SK-N-DZ (cell line): ENCODE measurements around the gene RAB5B.
"Not testable (repeated sequence)": the region's sequence is repeated elsewhere in the genome, so short reads cannot be mapped to it uniquely, and the experiment has no call there.

Experiments
- DNase-seq: peaks from one replicate; pipeline ENCODE4 v3.0.0-alpha.2; 2015; ENCODE audit warnings: low spot score

The RAB5B gene

GRCh38 chr12:55940065-55940732 lies 33.7 kb upstream of the RAB5B start:
- DNase-seq: peak; percentile 87

GRCh38 chr12:55942055-55942454 lies 31.8 kb upstream of the RAB5B start:
- DNase-seq: no peak

- DNase-seq: no peak
Observed at GRCh38 chr12:55942577-55943136, 31.2 kb upstream of the RAB5B start.

GRCh38 chr12:55946553-55946952 lies 27.3 kb upstream of the RAB5B start:
- DNase-seq: no peak

GRCh38 chr12:55955344-55955743 lies 18.5 kb upstream of the RAB5B start:
- no peak for DNase-seq

GRCh38 chr12:55955800-55956508 lies 17.9 kb upstream of the RAB5B start:
- DNase-seq: no peak

- DNase-seq: no peak
Observed at GRCh38 chr12:55957106-55957859, 16.6 kb upstream of the RAB5B start.

- no peak for DNase-seq
Observed at GRCh38 chr12:55963760-55964159, 10.1 kb upstream of the RAB5B start.

GRCh38 chr12:55965240-55965639 lies 8.6 kb upstream of the RAB5B start:
- peak; percentile 31 for DNase-seq

GRCh38 chr12:55965941-55966407 lies 7.9 kb upstream of the RAB5B start, which contains the start of gene PMEL:
Gene PMEL (minus strand): TSS chr12:55966042. CDS start chr12:55966011, 31 bp downstream.
- peak; percentile 59 for DNase-seq

- peak; percentile 84 for DNase-seq
Observed at GRCh38 chr12:55966408-55967281, 7.2 kb upstream of the RAB5B start, which contains the start of gene CDK2. Gene CDK2 (plus strand): TSS chr12:55966830. CDS start chr12:55967009, 179 bp downstream.

GRCh38 chr12:55969356-55969755 lies 4.5 kb upstream of the RAB5B start:
- no peak for DNase-seq

GRCh38 chr12:55970775-55971174 lies 3.1 kb upstream of the RAB5B start:
- DNase-seq: no peak

- no peak for DNase-seq
Observed at GRCh38 chr12:55972042-55972441, 1.8 kb upstream of the RAB5B start.

- no peak for DNase-seq
Observed at GRCh38 chr12:55972456-55972855, 1.4 kb upstream of the RAB5B start.

GRCh38 chr12:55972911-55973598 lies 823 bp upstream of the RAB5B start:
- no peak for DNase-seq

GRCh38 chr12:55974308-55974730 lies 441 bp downstream of the RAB5B start:
- DNase-seq: peak; percentile 62

- no peak for DNase-seq
Observed at GRCh38 chr12:55978393-55978792, 4.5 kb downstream of the RAB5B start.

GRCh38 chr12:55979069-55979468 lies 5.2 kb downstream of the RAB5B start:
- no peak for DNase-seq

- DNase-seq: not testable (repeated sequence)
Observed at GRCh38 chr12:55981882-55982281, 8.0 kb downstream of the RAB5B start.
